NCI-H345 (cell line): ENCODE results near the gene PLSCR1.
"Not testable (repeated sequence)": the region's sequence is repeated elsewhere in the genome, so short reads cannot be mapped to it uniquely, and the experiment has no call there.

Experiments
- DNase-seq: peaks from one replicate; lab custom pipeline; 2025; lab: John Stamatoyannopoulos, UW

Gene PLSCR1

GRCh38 chr3:146550070-146550615 lies 5.7 kb upstream of the PLSCR1 start:
- no peak for DNase-seq

DNA sequence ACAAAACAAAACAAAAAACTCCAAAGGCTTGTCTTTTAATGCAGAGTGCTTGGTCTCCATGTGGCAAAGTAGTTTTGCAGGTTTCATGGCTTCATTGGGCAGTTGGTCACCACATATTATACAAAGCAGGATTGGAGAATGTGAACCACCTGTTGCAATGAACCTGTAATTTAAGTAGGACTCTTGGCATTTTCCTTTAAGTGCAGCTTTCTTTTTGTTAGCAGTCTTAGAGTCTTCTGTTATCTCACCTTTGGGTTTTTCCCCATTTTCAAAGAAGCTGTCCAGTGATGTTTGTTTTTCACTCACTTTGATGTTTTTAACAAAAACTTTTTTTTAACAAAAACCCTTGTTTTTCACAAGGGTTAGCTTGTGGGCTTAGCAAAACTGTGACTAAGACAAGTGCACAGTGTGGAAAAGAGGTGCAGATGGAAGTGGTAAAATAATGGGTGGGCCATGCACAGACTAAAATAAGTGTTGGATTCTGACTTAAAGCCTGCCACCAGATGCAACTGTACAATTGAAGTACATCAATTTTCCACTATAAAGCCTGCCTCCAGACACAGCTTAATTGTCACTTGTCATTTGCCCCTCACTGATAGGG lies 2.9 kb upstream of the PLSCR1 start:
- DNase-seq, result no peak

DNA sequence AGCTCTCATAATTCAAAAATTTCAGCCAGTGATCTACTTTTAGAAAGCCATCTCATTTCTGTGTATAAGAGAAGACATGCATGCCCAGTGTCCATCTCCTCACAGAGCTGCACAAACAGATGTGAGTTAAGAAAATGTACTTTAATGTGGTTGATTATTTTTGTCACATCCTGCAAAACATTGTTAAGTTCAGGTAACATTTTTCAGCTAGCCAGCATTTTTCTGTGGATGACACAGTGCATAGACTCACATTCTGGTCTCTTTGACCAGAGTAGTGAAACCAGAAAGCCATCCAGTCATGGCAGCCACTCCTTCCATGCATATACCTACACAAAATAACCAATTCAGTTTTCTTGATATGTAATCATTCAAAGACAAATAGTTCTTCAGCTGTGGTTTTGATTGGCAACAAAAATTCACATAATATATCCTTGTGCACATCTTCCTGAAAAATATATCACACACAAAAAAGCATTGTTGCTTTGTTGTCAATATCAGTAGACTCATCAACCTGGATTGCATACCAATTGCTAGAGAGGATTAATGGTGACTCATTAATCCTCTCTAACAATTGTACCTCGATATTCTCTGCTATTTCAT lies 2.1 kb upstream of the PLSCR1 start:
- no peak for DNase-seq

- DNase-seq, result no peak
Measured at GRCh38 chr3:146544929-146545528, 622 bp upstream of the PLSCR1 start.

DNA sequence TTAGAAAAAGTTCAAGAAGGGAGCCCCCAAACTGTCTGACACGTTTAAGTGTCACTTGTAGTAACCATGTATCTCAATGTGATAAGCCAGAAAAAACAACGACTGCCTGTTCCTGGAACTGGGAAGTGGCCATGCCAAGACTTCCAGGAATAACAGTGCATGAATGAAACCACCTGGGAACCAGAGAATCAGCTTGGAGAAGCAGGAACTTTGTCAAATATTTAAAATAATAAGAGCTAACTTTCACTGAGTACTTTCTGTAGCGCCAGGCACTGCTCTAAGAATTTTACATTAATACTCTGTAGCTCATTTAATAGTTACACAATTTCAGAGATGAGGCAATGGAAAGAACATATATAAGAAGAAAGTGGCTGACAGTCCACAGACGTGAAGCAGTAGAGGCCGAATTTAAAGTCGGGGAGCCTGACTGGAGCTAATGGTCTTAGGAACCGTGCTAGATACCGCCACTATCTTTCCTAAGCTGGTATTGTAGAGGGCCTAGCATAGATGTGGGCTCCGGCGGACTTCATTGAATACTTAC lies 876 bp downstream of the PLSCR1 start:
- no peak for DNase-seq

DNA sequence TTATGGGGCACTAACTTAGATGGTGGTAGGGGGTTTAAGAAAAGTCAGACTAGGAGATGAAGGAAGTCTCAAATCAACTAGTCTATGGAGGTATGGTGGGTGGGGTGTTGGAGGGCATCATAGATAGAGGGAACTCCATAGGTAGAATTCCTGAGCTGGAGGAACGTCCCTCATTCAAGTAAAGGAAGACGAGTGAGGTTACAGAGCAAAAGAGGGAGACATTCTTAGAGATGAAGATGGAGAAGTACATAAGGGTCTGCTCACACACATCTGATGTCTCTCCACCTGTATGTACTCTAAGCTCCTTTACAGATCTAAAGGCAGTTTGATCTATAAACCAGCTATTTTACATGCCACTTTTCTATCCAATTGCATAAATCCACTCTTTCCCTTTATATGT lies 1.4 kb downstream of the PLSCR1 start:
- no peak for DNase-seq

DNA sequence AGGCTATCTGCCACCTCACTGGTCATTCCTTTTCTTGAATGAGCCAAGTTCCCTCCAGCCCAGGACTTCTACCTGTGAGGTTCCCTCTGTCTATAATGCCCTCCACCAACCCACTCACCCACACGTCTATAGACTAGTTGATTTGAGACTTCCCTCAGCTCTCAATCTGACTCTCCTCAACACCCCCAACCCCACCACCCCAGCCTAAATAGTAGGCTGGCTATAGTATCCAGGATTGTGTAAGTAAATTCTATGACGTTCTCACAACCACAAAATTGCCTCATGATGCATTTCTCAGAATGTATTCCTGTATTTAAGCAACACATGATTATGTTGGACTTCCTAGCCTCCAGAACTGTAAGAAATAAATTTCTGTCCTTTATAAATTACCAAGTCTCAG lies 2.2 kb downstream of the PLSCR1 start:
- no peak for DNase-seq

DNA sequence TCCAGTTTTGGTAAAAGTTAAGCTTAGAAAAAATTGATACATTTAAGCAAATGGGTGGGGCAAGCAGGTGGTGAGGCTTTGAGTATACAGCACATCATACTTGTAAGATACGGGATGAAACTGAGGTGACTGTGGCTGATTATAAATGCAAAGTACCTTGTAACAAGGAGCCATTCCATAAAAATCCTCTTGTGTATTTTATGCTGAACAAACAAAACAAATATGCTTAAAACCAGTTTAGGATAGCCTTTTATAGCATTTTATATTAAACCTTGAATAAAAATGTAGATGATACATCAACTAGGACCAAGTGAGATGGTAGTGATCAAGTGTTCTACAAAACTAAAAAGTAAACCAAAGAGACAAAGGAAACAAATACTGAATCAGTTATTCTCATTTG lies 3.4 kb downstream of the PLSCR1 start:
- no peak for DNase-seq

DNA sequence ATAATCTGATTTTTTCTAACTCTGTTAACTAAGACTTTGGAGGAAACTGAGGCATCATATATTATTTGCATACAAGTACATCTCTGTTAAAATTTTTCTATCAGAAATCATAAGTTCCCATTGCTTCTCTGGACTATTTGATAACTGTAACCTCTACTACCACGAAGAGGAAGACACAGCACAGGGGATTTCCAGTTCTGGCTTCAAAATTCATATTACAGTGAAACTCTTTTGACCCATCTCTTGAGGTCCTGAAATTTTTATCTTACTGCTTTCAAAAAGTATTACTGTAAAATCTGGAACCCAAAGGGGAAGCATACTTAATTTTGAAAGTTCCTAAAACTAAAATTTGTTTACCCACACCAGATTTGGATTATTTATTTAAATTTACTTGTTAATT lies 4.2 kb downstream of the PLSCR1 start:
- no peak for DNase-seq

DNA sequence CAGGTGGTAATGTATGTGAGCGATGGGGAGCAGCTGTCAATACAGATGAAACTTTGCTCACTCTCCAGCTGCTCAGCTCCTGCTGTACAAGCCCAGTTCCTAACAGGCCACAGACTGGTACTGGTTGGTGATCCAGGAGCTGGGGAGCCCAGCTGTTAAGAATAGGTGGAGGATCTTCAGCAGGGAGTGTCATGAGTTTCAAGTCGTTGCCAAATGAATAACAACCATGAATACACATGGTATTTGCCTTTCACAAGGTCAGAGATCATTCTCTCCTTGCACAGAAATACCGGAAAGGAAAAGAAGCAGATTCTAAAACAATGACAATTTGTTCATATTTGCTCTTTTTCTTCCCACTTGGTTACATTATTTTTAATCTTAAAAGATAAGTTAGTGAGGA lies 5.1 kb downstream of the PLSCR1 start:
- no peak for DNase-seq

- DNase-seq, result no peak
Measured at GRCh38 chr3:146537603-146538002, 6.8 kb downstream of the PLSCR1 start.

GRCh38 chr3:146536681-146537080 lies 7.7 kb downstream of the PLSCR1 start:
- no peak for DNase-seq

GRCh38 chr3:146532406-146532805 lies 12.0 kb downstream of the PLSCR1 start:
- no peak for DNase-seq

DNA sequence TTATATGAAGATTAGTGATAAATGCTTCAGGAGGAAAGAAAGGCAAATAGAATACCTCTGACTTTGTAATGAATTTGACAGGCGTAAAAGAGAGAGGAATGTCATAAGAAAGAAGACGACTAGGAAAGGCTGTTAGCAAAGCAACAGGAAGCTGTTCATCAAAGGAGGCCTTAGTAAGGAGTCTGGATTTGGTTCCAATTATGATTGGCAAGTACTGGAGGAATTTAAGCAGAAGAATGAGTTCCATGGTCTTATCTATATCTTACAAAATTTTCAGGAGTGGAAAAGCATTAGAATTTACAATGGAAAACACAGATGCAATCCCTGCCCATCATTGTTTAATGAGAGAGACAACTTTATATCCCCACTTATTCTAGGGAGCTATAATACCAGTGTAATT lies 13.8 kb downstream of the PLSCR1 start:
- no peak for DNase-seq

GRCh38 chr3:146529021-146529420 lies 15.4 kb downstream of the PLSCR1 start:
- DNase-seq, result no peak

DNA sequence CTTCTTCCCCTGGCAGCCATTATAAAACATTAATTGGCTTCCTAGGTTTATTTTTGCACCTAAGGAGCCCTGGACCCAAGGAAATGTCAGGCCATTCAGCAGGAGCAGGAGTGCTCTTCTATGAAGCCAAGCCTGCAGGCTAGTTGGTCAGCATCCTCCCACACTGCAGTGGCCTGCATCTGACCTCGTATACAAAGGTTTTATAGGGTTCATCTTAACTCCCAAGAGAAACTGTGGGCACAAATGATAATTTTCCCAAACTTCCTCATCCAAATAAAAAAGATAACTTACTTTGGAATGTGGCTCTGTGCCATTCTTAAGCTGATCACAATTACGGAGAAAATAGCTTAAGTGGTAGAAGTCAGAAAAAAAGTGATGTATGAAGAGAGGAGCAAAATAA lies 19.4 kb downstream of the PLSCR1 start:
- no peak for DNase-seq

- DNase-seq, result no peak
Measured at GRCh38 chr3:146523531-146523930, 20.9 kb downstream of the PLSCR1 start.

- DNase-seq, result not testable (repeated sequence)
Measured at GRCh38 chr3:146522174-146523158, 21.9 kb downstream of the PLSCR1 start.

GRCh38 chr3:146521394-146521793 lies 23.0 kb downstream of the PLSCR1 start:
- DNase-seq, result no peak

- DNase-seq, result no peak
Measured at GRCh38 chr3:146519810-146520209, 24.6 kb downstream of the PLSCR1 start.

- DNase-seq, result no peak
Measured at GRCh38 chr3:146517684-146518435, 26.5 kb downstream of the PLSCR1 start.
